ENCODE results near the gene KIAA0232. TPM values are rescaled to one million over a fixed set of nuclear protein-coding genes. Genes with fewer than 3 reads are reported as not detected.
"Not testable (repeated sequence)": the region's sequence is repeated elsewhere in the genome, so short reads cannot be mapped to it uniquely, and the experiment has no call there.

Gene KIAA0232
- total and polyA plus RNA-seq, 5 donors: 21.8 to 67.0 (median 66.6) TPM

DNA sequence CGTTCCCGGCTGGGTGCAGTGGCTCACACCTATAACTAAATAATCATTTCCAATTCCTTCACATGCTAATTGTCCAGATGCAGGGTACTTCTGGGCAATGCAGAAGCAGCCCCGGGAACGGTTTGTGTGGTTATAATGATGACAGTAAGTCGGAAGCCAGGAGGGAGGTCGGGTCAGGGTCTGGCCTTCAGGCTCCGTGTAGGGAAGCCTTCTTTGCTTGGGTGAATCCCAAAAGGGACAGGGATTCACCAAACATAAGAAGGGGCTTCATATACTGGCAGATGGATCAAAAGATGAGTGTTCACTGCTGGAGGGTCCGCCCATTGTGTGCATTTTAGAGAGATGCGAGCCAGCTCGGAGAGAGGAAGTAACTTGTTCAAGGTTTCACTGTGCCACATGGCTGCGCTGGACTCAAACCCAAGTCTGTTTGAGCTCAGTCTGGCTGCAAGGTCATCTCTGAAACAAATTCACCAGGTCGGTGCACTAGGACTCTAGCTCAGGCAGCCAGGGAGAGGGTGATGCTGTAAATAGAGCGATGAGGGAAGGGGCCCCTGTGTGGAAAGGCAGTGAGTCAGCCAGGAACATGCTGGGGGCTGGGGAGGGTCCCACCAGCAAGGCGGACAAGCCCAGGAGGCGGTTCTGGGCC lies 4.8 kb upstream of the KIAA0232 start:
- H3K4me3 ChIP-seq (ENCODE audit: low read length): no peak overlapping the region
- H3K4me1 ChIP-seq (ENCODE audit: control insufficient read depth, insufficient read depth, low read length): peaks cover 4% of the 10 kb centered on the region
- H3K9me3 ChIP-seq (ENCODE audit: control insufficient read depth, low read length): no peaks in the 10 kb centered on the region
- WGBS: 68% methylated on average over 15 of the region's 15 CpGs
- DNase-seq (no peak), ATAC-seq (no peak)
- H3K27me3 ChIP-seq (ENCODE audit: control insufficient read depth, insufficient read depth): no peaks in the 10 kb centered on the region
- intact Hi-C loops (cut with DNase I): loop anchor here in 1 of 4 donors (5.0 kb wide), 1 partner anchor 210 kb away; no protein-coding TSS in a partner anchor
- H3K27ac ChIP-seq (ENCODE audit: low read length): no peak overlapping the region

DNA sequence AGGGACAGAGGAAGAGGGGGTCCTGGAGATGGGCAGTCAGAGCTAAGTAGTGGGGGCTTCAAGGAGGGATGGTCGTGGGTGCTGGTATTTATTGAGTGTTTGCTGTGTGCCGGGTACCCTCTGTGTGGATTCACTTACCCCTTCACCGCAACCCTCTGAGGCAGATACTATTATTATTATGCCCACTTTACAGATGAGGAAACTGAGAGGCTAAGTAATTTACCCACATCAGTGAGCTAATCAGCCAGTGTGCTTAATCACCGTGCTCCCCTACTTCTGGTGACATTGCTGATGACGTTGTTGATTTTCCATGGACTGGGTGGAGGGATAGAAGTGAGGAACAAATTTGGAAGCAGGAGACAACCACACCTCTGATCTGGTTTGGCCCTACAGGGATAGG lies 4.1 kb upstream of the KIAA0232 start:
- Histone ChIP-seq H3K4me3 (ENCODE audit: low read length) (no peak overlapping the region), H3K4me1 (ENCODE audit: control insufficient read depth, insufficient read depth, low read length) (no peaks in the 10 kb centered on the region), H3K9me3 (ENCODE audit: control insufficient read depth, low read length) (no peaks in the 10 kb centered on the region), H3K27ac (ENCODE audit: low read length) (no peak overlapping the region), H3K27me3 (ENCODE audit: control insufficient read depth, insufficient read depth) (no peaks in the 10 kb centered on the region)
- 89% methylated on average over 5 of the region's 5 CpGs for WGBS
- intact Hi-C loops (cut with DNase I): loop anchor here in 1 of 4 donors (5.0 kb wide), 1 partner anchor 209 kb away; no protein-coding TSS in a partner anchor
- no peak for DNase-seq
- ATAC-seq: no peak

DNA sequence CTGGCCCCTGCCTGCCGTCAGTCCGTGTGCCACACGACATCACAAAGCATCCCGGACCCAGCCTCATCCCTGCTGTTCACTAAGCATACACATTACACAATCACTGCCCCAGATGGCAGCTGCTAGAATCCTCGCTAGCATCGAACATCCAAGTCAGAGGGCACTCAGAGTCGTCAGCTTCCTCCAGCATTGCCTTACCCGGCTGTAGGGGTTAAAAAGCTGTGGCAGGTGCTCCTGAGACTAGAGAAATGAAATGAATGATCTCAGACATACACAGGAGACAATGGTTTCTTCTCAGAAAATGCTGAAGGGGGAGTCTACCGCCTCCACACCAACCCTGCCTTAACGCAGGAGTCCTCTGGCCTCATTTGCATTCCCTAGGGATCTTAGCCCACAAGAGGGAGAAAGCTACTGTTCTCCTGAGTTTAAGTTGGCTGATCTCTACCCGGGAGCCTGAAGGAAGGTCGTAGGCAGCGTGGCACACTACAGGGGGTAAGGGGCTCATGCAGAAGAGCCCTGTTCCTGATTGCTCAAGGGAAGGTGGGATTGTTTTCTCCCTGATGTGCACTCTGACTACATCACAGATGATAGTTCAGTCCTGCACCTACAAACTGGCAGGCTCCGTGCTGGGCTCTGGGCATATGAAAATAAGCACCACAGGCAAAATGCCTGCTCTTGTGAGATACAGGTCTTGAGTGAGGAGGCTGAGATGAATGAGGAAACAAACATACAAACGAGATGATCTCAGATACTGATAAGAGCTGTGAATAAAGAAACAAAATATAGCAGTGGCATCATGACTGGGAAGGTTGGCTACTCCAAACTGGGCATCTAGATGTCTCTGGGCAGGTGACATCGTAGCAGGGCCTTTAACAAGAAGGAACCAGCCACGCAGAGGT lies 2.6 kb upstream of the KIAA0232 start:
- Histone ChIP-seq H3K27me3 (ENCODE audit: control insufficient read depth, insufficient read depth) (no peaks in the 10 kb centered on the region), H3K4me1 (ENCODE audit: control insufficient read depth, insufficient read depth, low read length) (no peaks in the 10 kb centered on the region), H3K9me3 (ENCODE audit: control insufficient read depth, low read length) (no peaks in the 10 kb centered on the region), H3K4me3 (ENCODE audit: low read length) (no peak overlapping the region), H3K27ac (ENCODE audit: low read length) (no peak overlapping the region)
- intact Hi-C loops (cut with DNase I): loop anchor here (5.0 to 10.0 kb wide), 4 partner anchors 55 to 207 kb away; partner anchors contain the start of gene BLOC1S4 (in 1 of the 4)
- ATAC-seq (no peak), DNase-seq (no peak)
- WGBS: 60% methylated on average over 17 of the region's 17 CpGs

DNA sequence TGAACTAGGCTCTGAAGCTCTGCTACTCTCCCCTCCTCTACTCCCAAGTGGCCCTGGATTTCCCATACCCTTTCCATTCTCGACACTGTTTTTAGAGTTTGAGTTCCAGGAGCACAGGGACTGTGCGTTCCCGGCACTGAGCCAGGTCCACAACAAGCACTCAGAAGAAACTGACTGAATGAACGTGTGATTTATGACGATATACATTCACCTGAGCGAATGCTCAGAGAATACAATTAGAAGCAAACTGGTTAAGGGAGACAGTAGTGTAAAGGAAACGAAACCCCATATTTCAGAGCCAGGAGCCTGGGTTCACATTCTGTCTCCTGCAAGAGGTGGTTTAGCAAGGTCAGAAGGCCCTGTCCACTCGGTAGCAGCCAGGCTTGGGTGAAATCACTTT lies 1.4 kb upstream of the KIAA0232 start:
- 80% methylated on average over 8 of the region's 8 CpGs for WGBS
- peak overlapping the region; percentile 54 for H3K27ac ChIP-seq (ENCODE audit: low read length)
- intact Hi-C loops (cut with DNase I): loop anchor here in 3 of 4 donors (5.0 to 10.0 kb wide), 3 partner anchors 56 to 94 kb away; partner anchors contain the start of gene BLOC1S4 (in 1 of the 3)
- DNase-seq (peak in 1 of 3 donors; percentile 62), ATAC-seq (no peak)
- H3K4me3 ChIP-seq (ENCODE audit: low read length): no peak overlapping the region
- H3K9me3 ChIP-seq (ENCODE audit: control insufficient read depth, low read length): no peaks in the 10 kb centered on the region
- H3K4me1 ChIP-seq (ENCODE audit: control insufficient read depth, insufficient read depth, low read length): peaks cover 2% of the 10 kb centered on the region
- H3K27me3 ChIP-seq (ENCODE audit: control insufficient read depth, insufficient read depth): no peaks in the 10 kb centered on the region

DNA sequence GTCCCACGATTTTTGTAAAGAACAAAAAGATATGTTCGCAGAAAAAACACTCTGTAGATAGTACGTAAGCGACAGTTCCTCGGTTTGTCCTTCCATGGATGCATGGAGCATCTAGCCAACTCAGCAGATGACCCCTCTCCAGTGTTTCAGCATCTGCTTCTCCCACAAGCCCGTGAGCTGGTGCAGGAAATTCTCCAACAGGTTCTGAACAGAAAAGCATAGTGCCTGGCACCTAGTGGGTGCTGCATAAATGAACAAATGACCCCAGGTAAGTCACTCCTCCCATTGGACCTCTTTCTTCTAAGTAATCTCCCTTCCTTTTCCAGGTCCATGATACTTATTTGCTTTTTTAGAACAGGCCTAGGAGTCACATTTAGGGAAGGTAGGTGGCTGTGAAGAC lies 966 bp upstream of the KIAA0232 start:
- Histone ChIP-seq H3K27ac (ENCODE audit: low read length) (peak overlapping the region; percentile 54), H3K4me3 (ENCODE audit: low read length) (peak overlapping the region; percentile 90), H3K4me1 (ENCODE audit: control insufficient read depth, insufficient read depth, low read length) (peaks cover 2% of the 10 kb centered on the region), H3K9me3 (ENCODE audit: control insufficient read depth, low read length) (no peaks in the 10 kb centered on the region), H3K27me3 (ENCODE audit: control insufficient read depth, insufficient read depth) (no peaks in the 10 kb centered on the region)
- intact Hi-C loops (cut with DNase I): loop anchor here in 3 of 4 donors (5.0 to 10.0 kb wide), 3 partner anchors 57 to 93 kb away; partner anchors contain the start of gene BLOC1S4 (in 1 of the 3)
- DNase-seq: no peak
- 81% methylated on average over 6 of the region's 6 CpGs for WGBS
- no peak for ATAC-seq

DNA sequence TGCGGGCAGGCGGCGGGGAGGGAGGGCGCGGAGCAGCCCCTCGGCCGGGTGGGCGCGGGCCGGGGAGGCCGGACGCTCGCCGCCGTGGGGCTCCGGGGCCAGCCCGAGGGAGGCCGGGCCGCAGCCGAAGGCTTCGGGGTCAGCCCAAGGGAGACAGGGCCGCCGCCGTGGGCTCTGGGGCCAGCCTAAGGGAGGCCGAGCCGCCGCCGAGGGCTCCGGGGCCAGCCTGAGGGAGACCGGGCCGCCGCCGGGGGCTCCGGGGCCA lies 251 bp downstream of the KIAA0232 start:
- Histone ChIP-seq H3K4me1 (ENCODE audit: control insufficient read depth, insufficient read depth, low read length) (peaks cover 2% of the 10 kb centered on the region), H3K9me3 (ENCODE audit: control insufficient read depth, low read length) (no peaks in the 10 kb centered on the region), H3K27ac (ENCODE audit: low read length) (peak overlapping the region; percentile 98), H3K27me3 (ENCODE audit: control insufficient read depth, insufficient read depth) (no peaks in the 10 kb centered on the region), H3K4me3 (ENCODE audit: low read length) (peak overlapping the region; percentile 90)
- WGBS: 0% methylated on average over 34 of the region's 34 CpGs
- ATAC-seq: no peak
- no peak for DNase-seq
- intact Hi-C loops (cut with DNase I): loop anchor here in 3 of 4 donors (5.0 to 10.0 kb wide), 3 partner anchors 58 to 92 kb away; partner anchors contain the start of gene BLOC1S4 (in 1 of the 3)

DNA sequence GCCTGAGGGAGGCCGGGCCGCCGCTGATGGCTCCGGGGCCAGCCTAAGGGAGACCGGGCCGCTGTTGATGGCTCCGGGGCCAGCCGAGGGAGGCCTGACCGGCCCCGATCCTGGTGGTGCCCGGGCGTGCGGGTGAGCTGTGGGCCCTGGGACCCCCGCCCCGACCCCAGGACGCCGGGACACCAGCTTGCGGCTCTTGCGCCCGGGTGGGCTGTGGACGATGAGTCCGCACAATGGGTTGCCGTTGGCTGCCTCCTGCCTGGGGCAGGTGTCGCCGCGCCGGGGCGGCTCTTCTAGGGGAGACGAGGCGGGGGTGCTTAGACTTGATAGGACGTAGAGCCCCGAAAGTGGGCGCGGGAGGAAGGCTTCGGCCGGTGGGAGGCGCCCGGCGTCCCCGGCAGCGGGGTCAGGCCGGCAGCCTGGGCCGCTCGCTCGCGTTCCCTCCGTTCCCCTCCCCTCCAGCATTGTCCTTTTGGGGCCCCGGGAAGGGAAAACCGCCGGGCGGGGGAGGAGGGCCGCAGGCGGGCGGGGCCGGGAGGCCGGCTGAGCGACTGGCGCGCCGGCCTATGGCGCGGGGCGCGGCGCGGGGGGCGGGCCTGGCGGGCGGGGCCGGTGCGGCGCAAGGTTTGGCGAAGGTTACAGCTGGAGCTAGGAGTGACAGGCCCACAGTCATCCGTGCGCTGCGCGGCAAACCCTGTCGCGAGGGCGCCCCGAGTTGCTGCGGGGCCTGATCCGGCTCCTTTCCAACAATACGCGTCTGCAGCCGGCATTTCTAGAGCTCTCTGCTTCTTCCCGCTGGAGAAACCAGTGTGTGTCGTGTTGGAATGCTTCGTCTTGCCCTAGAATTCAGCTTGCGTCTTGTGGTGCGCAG lies 819 bp downstream of the KIAA0232 start:
- peak overlapping the region; percentile 90 for H3K4me3 ChIP-seq (ENCODE audit: low read length)
- ATAC-seq (peak; percentile 91 to 93), DNase-seq (peak; percentile 93 to 97 (median 97))
- WGBS: 1% methylated on average over 91 of the region's 91 CpGs
- H3K9me3 ChIP-seq (ENCODE audit: control insufficient read depth, low read length): no peaks in the 10 kb centered on the region
- intact Hi-C loops (cut with DNase I): loop anchor here in 3 of 4 donors (5.0 to 10.0 kb wide), 3 partner anchors 59 to 91 kb away; partner anchors contain the start of gene BLOC1S4 (in 1 of the 3)
- peak overlapping the region; percentile 98 for H3K27ac ChIP-seq (ENCODE audit: low read length)
- no peaks in the 10 kb centered on the region for H3K27me3 ChIP-seq (ENCODE audit: control insufficient read depth, insufficient read depth)
- H3K4me1 ChIP-seq (ENCODE audit: control insufficient read depth, insufficient read depth, low read length): peaks cover 5% of the 10 kb centered on the region

DNA sequence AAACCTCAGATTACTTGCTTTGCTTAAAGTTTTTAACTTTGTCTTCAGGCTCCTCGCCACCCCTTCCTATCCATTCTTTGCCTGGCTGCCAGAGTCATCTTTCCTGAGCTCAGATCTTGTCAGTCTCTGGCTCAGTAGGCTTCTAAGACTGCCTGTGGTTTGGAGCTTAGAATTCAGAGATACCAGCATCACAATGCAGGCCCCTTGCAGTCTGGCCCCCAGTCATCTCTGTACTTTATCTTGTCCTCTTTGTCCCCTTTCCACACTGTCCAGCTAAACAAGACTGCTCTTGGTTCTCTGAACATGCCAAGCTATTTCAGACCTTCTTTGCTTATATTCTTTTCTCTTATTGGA lies 3.0 kb downstream of the KIAA0232 start:
- Histone ChIP-seq H3K4me1 (ENCODE audit: control insufficient read depth, insufficient read depth, low read length) (peaks cover 5% of the 10 kb centered on the region), H3K27ac (ENCODE audit: low read length) (no peak overlapping the region), H3K27me3 (ENCODE audit: control insufficient read depth, insufficient read depth) (no peaks in the 10 kb centered on the region), H3K9me3 (ENCODE audit: control insufficient read depth, low read length) (no peaks in the 10 kb centered on the region), H3K4me3 (ENCODE audit: low read length) (no peak overlapping the region)
- DNase-seq (no peak), ATAC-seq (no peak)
- intact Hi-C loops (cut with DNase I): loop anchor here in 3 of 4 donors (10.0 kb wide), 2 partner anchors 61 to 89 kb away; no protein-coding TSS in a partner anchor
- 96% methylated on average over 1 of the region's 1 CpG for WGBS

DNA sequence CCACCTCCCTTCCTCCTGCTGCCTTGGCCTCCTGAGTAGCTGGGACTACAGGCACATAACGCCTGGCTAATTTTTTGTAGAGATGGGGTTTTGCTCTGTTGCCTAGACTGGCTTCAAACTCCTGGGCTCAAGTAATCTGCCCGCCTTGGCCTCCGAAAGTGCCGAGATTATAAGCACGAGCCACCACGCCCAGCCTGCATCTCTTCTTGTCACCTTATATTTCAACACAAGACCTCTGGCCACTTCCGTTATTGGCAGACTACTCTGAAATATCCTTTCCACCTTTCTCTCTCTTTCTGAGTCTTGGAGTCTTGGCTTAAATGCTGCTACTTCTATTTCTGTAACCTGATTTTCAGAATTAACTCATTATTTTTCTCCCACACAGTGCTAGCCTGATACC lies 5.6 kb downstream of the KIAA0232 start:
- DNase-seq: no peak
- no peaks in the 10 kb centered on the region for H3K9me3 ChIP-seq (ENCODE audit: control insufficient read depth, low read length)
- peaks cover 5% of the 10 kb centered on the region for H3K4me1 ChIP-seq (ENCODE audit: control insufficient read depth, insufficient read depth, low read length)
- no peak for ATAC-seq
- no peaks in the 10 kb centered on the region for H3K27me3 ChIP-seq (ENCODE audit: control insufficient read depth, insufficient read depth)
- 48% methylated on average over 7 of the region's 7 CpGs for WGBS
- no peak overlapping the region for H3K4me3 ChIP-seq (ENCODE audit: low read length)
- intact Hi-C loops (cut with DNase I): loop anchor here in 3 of 4 donors (10.0 kb wide), 2 partner anchors 63 to 87 kb away; no protein-coding TSS in a partner anchor
- H3K27ac ChIP-seq (ENCODE audit: low read length): peak overlapping the region; percentile 48

DNA sequence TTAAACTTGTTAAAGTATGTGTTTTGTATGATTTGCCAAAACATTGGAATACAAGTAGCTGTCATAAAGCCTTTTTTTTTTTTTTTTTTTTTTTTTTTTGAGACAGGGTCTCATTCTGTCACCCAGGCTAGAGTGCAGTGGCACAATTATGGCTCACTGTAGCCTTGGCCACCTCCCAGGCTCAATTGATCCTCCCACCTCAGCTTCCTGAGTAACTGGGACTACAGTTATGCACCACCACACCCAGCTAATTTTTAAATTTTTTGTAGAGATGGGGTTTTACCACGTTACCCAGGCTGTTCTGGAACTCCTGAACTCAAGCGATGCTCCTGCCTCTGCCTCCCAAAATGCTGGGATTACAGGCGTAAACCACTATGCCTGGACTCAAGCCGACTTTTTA lies 8.7 kb downstream of the KIAA0232 start:
- H3K4me3 ChIP-seq (ENCODE audit: low read length); H3K4me1 ChIP-seq (ENCODE audit: control insufficient read depth, insufficient read depth, low read length); intact Hi-C loops (cut with DNase I); ATAC-seq; H3K27ac ChIP-seq (ENCODE audit: low read length); DNase-seq; H3K9me3 ChIP-seq (ENCODE audit: control insufficient read depth, low read length); H3K27me3 ChIP-seq (ENCODE audit: control insufficient read depth, insufficient read depth): not testable (repeated sequence)
- 84% methylated on average over 4 of the region's 4 CpGs for WGBS

Measured in right cardiac atrium (tissue), 5 donors.